ENCODE results near the gene NFYA.
A peak's percentile ranks its signal among the peaks of the same experiment; 100 is the strongest.

Gene NFYA

GRCh38 chr6:41063884-41064285 is 8.9 kb upstream of the NFYA start:
- DNase-seq (ENCODE audit: extremely low read depth, low read depth) = no peak
- TF ChIP-seq, protein P1, sequence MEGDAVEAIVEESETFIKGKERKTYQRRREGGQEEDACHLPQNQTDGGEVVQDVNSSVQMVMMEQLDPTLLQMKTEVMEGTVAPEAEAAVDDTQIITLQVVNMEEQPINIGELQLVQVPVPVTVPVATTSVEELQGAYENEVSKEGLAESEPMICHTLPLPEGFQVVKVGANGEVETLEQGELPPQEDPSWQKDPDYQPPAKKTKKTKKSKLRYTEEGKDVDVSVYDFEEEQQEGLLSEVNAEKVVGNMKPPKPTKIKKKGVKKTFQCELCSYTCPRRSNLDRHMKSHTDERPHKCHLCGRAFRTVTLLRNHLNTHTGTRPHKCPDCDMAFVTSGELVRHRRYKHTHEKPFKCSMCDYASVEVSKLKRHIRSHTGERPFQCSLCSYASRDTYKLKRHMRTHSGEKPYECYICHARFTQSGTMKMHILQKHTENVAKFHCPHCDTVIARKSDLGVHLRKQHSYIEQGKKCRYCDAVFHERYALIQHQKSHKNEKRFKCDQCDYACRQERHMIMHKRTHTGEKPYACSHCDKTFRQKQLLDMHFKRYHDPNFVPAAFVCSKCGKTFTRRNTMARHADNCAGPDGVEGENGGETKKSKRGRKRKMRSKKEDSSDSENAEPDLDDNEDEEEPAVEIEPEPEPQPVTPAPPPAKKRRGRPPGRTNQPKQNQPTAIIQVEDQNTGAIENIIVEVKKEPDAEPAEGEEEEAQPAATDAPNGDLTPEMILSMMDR (IDR thresholded peaks at IDR 0.05; ENCODE audit: low read depth, low read length) = no peak

DNA sequence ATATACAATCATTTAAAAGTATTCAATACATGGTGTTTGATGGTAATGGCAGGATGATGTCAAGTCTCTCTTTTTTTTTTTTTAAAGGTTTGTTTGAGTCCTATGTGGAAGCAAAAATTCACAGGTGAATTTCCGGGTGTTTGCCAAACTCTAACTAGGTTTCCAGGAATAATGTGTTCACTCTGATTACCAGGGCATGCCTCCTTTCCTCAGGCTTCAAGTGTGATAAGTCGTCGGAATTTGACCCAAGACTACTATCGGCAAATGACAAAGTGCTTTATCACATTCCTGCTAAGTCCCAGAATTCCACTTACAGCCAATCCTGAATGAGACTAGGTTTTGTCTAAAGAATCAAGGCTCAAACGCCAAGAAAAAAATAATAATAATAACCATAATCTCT is 7.9 kb upstream of the NFYA start:
- TF ChIP-seq, protein P1 (IDR thresholded peaks at IDR 0.05; ENCODE audit: low read depth, low read length) = no peak
- no peak for DNase-seq (ENCODE audit: extremely low read depth, low read depth)

DNA sequence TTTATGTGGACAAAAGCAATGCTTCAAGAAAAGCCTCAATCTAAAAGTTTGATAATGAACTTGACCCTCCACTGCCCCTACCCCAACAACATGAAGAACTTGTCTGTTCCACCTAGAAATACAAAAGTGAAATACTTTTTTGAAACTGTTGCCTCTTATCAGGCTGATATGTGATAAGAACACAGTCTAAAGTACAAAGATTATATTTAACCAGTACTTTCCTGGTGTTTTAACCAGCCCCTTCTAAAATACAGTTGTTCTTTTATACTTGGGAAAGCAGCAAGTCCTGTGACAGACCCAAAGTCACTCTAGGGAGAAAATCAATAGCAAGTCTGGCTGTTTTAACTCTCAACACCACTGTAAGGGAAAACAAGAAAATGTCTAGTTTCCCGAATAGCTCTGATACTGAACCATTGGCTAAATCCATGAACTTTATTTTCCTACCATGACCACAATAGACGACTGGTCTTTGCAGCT is 7.2 kb upstream of the NFYA start:
- DNase-seq (ENCODE audit: extremely low read depth, low read depth) = no peak
- TF ChIP-seq, protein P1 (IDR thresholded peaks at IDR 0.05; ENCODE audit: low read depth, low read length) = no peak

GRCh38 chr6:41066867-41067304 is 5.9 kb upstream of the NFYA start:
- peak; percentile 61 for DNase-seq (ENCODE audit: extremely low read depth, low read depth)
- TF ChIP-seq, protein P1 (IDR thresholded peaks at IDR 0.05; ENCODE audit: low read depth, low read length) = peak; percentile 73

DNA sequence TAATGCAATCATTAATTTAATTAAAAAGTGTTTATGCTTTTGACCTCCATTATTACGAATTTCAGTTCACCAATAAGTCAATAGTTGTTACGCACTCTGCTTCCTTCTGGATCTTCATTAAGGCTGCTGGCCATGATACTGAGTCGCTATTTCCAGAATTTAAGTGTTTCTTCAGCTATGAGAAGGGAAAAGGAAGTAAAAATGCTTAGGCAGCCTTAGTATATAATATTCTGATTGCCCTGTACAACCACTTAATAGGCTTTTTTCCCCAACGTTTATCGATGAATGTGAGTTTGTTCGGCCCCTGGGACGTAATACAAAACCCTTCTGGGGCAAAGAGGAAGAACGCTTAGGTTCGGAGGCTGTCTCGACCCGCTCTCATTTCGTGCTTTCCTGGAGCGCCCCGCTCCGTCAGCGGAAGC is 1.3 kb upstream of the NFYA start:
- no peak for DNase-seq (ENCODE audit: extremely low read depth, low read depth)
- TF ChIP-seq, protein P1 (IDR thresholded peaks at IDR 0.05; ENCODE audit: low read depth, low read length) = no peak; the same call in none of the 2 replicates

DNA sequence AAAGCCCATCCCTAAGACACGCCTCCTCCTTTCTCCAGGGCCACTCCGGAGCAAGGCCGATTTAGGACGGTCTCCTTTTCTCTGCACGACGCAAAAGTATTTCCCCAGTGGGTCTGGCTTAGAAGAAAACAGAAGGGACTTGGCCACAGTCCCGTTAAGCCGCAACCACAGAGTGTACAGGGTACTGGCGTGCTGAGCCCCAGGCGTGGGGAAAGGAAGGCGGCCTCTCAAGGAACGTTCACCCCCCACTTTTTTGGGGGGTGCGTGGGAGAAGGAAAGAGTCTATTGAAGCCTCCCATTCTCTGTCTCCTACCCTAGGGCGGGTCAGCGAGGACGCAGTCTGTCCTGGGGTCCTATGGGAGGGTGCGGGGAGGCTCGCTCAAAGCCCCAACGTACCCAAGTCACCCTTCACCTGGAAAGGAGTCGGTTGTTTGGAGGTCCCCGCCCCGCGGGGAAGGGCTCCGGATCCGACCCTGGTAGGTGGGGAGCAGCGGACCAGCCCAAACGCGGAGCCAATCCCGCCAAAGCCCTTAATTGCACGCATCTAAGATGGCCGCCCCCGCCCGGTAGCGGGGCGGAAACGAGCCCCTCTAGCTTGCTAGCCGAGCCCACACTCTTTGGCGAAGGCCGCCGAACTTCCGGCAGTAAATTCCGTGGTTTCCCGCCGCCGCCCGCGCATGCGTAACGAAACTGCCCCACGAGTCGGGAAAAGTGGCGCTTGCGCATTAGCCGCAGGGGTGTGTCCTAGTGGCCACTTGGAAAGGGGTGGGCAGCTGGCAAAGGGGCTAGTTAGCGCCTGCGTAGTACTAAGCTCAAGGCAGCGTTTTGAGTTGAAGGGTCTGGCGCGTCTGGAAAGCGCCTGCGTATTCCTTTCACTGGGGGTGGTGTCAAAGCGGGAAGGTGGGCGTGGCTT is 595 bp upstream of the NFYA start, which contains the start of gene OARD1:
Gene OARD1, minus strand, starts transcription at position 434 of the 913 bp plus-strand sequence. CDS start 722 bp downstream, outside the sequence.
- TF ChIP-seq, protein P1 (IDR thresholded peaks at IDR 0.05; ENCODE audit: low read depth, low read length) = 0 out of 2 replicates have a peak, but pooled peaks have one; percentile 9
- peak; percentile 99 for DNase-seq (ENCODE audit: extremely low read depth, low read depth)
